Measurements from ENCODE around the gene NKX1-1. TPM values are rescaled to one million over a fixed set of nuclear protein-coding genes. Genes with fewer than 3 reads are reported as not detected.

Gene NKX1-1
- total and polyA plus RNA-seq, 2 experiments from 2014 or later: not detected

GRCh38 chr4:1412376-1413203 lies 6.3 kb upstream of the NKX1-1 start:
- H3K27ac Mint-ChIP-seq: no peak overlapping the region
- H2AFZ ChIP-seq: no peak overlapping the region
- H4K20me1 ChIP-seq (replicated peaks; ENCODE audit: insufficient read depth): peaks cover 3% of the 10 kb centered on the region
- ATAC-seq (no peak), DNase-seq (ENCODE audit: low spot score) (no peak)
- H3K36me3 ChIP-seq (ENCODE audit: insufficient read depth): no peaks in the 10 kb centered on the region
- H3K4me3 Mint-ChIP-seq: no peak overlapping the region; the same call in 2 of the 3 replicates
- no peaks in the 10 kb centered on the region; the same call in 2 of the 3 replicates for H3K36me3 Mint-ChIP-seq (ENCODE audit: low read depth)
- H3K4me2 ChIP-seq: no peak overlapping the region
- H3F3A ChIP-seq (replicated peaks; ENCODE audit: low read depth): 0 out of 2 replicates have a peak, but pooled peaks cover 3% of the 10 kb centered on the region
- H3K9me3 Mint-ChIP-seq: no peaks in the 10 kb centered on the region; the same call in 1 of the 3 replicates
- peaks cover 67% of the 10 kb centered on the region for H3K27me3 Mint-ChIP-seq (ENCODE audit: insufficient read depth, low read depth, poor library complexity)
- no peaks in the 10 kb centered on the region for H3K9me2 ChIP-seq (ENCODE audit: insufficient read depth)
- H3K79me2 ChIP-seq (replicated peaks; ENCODE audit: insufficient read depth): no peaks in the 10 kb centered on the region
- H3K4me3 ChIP-seq: no peak overlapping the region
- H3K4me1 Mint-ChIP-seq: peaks cover 8% of the 10 kb centered on the region
- H3K27me3 ChIP-seq (ENCODE audit: insufficient read depth): peaks cover 65% of the 10 kb centered on the region
- H3K27ac ChIP-seq (ENCODE audit: low read depth): no peak overlapping the region
- peaks cover 7% of the 10 kb centered on the region; the same call in 1 of the 2 replicates for H3K4me1 ChIP-seq (ENCODE audit: insufficient read depth)
- TF ChIP-seq ZNF331 (CRISPR knock-in tag; IDR thresholded peaks at IDR 0.05; ENCODE audit: low read depth) (no peak), EZH2phosphoT487 (IDR thresholded peaks at IDR 0.05; ENCODE audit: unreplicated experiment) (no peak), NANOG (IDR thresholded peaks at IDR 0.05; ENCODE audit: borderline replicate concordance) (no peak), EZH2 (IDR thresholded peaks at IDR 0.05; ENCODE audit: low read depth, unreplicated experiment) (no peak), JUNB (IDR thresholded peaks at IDR 0.05; ENCODE audit: unreplicated experiment) (no peak), ZNF114 (CRISPR knock-in tag; IDR thresholded peaks at IDR 0.05) (no peak), CREB1 (CRISPR knock-in tag; IDR thresholded peaks at IDR 0.05; ENCODE audit: low read depth) (no peak), POLR2AphosphoS5 (IDR thresholded peaks at IDR 0.05; ENCODE audit: low read depth) (no peak), STAT1 (IDR thresholded peaks at IDR 0.05; ENCODE audit: unreplicated experiment) (no peak)
- TF ChIP-seq, protein P1, sequence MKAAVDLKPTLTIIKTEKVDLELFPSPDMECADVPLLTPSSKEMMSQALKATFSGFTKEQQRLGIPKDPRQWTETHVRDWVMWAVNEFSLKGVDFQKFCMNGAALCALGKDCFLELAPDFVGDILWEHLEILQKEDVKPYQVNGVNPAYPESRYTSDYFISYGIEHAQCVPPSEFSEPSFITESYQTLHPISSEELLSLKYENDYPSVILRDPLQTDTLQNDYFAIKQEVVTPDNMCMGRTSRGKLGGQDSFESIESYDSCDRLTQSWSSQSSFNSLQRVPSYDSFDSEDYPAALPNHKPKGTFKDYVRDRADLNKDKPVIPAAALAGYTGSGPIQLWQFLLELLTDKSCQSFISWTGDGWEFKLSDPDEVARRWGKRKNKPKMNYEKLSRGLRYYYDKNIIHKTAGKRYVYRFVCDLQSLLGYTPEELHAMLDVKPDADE (IDR thresholded peaks at IDR 0.05): no peak
- TF ChIP-seq, protein P2, sequence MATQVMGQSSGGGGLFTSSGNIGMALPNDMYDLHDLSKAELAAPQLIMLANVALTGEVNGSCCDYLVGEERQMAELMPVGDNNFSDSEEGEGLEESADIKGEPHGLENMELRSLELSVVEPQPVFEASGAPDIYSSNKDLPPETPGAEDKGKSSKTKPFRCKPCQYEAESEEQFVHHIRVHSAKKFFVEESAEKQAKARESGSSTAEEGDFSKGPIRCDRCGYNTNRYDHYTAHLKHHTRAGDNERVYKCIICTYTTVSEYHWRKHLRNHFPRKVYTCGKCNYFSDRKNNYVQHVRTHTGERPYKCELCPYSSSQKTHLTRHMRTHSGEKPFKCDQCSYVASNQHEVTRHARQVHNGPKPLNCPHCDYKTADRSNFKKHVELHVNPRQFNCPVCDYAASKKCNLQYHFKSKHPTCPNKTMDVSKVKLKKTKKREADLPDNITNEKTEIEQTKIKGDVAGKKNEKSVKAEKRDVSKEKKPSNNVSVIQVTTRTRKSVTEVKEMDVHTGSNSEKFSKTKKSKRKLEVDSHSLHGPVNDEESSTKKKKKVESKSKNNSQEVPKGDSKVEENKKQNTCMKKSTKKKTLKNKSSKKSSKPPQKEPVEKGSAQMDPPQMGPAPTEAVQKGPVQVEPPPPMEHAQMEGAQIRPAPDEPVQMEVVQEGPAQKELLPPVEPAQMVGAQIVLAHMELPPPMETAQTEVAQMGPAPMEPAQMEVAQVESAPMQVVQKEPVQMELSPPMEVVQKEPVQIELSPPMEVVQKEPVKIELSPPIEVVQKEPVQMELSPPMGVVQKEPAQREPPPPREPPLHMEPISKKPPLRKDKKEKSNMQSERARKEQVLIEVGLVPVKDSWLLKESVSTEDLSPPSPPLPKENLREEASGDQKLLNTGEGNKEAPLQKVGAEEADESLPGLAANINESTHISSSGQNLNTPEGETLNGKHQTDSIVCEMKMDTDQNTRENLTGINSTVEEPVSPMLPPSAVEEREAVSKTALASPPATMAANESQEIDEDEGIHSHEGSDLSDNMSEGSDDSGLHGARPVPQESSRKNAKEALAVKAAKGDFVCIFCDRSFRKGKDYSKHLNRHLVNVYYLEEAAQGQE (IDR thresholded peaks at IDR 0.05; ENCODE audit: unreplicated experiment): no peak
- TF ChIP-seq, protein P3, sequence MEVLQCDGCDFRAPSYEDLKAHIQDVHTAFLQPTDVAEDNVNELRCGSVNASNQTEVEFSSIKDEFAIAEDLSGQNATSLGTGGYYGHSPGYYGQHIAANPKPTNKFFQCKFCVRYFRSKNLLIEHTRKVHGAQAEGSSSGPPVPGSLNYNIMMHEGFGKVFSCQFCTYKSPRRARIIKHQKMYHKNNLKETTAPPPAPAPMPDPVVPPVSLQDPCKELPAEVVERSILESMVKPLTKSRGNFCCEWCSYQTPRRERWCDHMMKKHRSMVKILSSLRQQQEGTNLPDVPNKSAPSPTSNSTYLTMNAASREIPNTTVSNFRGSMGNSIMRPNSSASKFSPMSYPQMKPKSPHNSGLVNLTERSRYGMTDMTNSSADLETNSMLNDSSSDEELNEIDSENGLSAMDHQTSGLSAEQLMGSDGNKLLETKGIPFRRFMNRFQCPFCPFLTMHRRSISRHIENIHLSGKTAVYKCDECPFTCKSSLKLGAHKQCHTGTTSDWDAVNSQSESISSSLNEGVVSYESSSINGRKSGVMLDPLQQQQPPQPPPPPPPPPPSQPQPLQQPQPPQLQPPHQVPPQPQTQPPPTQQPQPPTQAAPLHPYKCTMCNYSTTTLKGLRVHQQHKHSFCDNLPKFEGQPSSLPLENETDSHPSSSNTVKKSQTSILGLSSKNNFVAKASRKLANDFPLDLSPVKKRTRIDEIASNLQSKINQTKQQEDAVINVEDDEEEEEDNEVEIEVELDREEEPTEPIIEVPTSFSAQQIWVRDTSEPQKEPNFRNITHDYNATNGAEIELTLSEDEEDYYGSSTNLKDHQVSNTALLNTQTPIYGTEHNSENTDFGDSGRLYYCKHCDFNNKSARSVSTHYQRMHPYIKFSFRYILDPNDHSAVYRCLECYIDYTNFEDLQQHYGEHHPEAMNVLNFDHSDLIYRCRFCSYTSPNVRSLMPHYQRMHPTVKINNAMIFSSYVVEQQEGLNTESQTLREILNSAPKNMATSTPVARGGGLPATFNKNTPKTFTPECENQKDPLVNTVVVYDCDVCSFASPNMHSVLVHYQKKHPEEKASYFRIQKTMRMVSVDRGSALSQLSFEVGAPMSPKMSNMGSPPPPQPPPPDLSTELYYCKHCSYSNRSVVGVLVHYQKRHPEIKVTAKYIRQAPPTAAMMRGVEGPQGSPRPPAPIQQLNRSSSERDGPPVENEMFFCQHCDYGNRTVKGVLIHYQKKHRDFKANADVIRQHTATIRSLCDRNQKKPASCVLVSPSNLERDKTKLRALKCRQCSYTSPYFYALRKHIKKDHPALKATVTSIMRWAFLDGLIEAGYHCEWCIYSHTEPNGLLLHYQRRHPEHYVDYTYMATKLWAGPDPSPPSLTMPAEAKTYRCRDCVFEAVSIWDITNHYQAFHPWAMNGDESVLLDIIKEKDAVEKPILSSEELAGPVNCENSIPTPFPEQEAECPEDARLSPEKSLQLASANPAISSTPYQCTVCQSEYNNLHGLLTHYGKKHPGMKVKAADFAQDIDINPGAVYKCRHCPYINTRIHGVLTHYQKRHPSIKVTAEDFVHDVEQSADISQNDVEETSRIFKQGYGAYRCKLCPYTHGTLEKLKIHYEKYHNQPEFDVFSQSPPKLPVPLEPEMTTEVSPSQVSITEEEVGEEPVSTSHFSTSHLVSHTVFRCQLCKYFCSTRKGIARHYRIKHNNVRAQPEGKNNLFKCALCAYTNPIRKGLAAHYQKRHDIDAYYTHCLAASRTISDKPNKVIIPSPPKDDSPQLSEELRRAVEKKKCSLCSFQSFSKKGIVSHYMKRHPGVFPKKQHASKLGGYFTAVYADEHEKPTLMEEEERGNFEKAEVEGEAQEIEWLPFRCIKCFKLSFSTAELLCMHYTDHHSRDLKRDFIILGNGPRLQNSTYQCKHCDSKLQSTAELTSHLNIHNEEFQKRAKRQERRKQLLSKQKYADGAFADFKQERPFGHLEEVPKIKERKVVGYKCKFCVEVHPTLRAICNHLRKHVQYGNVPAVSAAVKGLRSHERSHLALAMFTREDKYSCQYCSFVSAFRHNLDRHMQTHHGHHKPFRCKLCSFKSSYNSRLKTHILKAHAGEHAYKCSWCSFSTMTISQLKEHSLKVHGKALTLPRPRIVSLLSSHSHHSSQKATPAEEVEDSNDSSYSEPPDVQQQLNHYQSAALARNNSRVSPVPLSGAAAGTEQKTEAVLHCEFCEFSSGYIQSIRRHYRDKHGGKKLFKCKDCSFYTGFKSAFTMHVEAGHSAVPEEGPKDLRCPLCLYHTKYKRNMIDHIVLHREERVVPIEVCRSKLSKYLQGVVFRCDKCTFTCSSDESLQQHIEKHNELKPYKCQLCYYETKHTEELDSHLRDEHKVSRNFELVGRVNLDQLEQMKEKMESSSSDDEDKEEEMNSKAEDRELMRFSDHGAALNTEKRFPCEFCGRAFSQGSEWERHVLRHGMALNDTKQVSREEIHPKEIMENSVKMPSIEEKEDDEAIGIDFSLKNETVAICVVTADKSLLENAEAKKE (CRISPR knock-in tag; IDR thresholded peaks at IDR 0.05): no peak
- TF ChIP-seq, protein P4, sequence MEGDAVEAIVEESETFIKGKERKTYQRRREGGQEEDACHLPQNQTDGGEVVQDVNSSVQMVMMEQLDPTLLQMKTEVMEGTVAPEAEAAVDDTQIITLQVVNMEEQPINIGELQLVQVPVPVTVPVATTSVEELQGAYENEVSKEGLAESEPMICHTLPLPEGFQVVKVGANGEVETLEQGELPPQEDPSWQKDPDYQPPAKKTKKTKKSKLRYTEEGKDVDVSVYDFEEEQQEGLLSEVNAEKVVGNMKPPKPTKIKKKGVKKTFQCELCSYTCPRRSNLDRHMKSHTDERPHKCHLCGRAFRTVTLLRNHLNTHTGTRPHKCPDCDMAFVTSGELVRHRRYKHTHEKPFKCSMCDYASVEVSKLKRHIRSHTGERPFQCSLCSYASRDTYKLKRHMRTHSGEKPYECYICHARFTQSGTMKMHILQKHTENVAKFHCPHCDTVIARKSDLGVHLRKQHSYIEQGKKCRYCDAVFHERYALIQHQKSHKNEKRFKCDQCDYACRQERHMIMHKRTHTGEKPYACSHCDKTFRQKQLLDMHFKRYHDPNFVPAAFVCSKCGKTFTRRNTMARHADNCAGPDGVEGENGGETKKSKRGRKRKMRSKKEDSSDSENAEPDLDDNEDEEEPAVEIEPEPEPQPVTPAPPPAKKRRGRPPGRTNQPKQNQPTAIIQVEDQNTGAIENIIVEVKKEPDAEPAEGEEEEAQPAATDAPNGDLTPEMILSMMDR (conservative IDR thresholded peaks at IDR 0.05; ENCODE audit: low read depth in 2 of 2): no peak
